IPS-18c (cell line): Measurements from ENCODE around the gene SLC22A14.
"Not testable (repeated sequence)": the region's sequence is repeated elsewhere in the genome, so short reads cannot be mapped to it uniquely, and the experiment has no call there.

Source experiments
- H3K4me3 ChIP-seq: 2 replicates; pipeline ENCODE4 v1.7.0; 2013; ENCODE audit warnings: low read depth, mild to moderate bottlenecking, low read length, moderate library complexity; ENCODE audit not compliant: insufficient read depth
- H3K9me3 ChIP-seq: one replicate; pipeline ENCODE4 v1.6.1; 2013; ENCODE audit warnings: mild to moderate bottlenecking, low read length, moderate library complexity; ENCODE audit not compliant: control insufficient read depth, insufficient read depth

The SLC22A14 gene

GRCh38 chr3:38281895-38282686 is at the start of gene SLC22A14:
Gene SLC22A14, plus strand, starts transcription at chr3:38282294. Its CDS starts 23,733 bp downstream, at chr3:38306027.
- H3K4me3 ChIP-seq: no peak within 1 kb of the TSS
- H3K9me3 ChIP-seq: no peaks in the 10 kb centered on the region

- H3K4me3 ChIP-seq: no peak overlapping the region
- no peaks in the 10 kb centered on the region for H3K9me3 ChIP-seq
Measured at GRCh38 chr3:38232701-38233100, 49.4 kb upstream of the SLC22A14 start.

- no peaks in the 10 kb centered on the region for H3K9me3 ChIP-seq
- no peak overlapping the region for H3K4me3 ChIP-seq
Measured at GRCh38 chr3:38235466-38235865, 46.6 kb upstream of the SLC22A14 start.

GRCh38 chr3:38238416-38239008 is 43.6 kb upstream of the SLC22A14 start:
- no peaks in the 10 kb centered on the region for H3K9me3 ChIP-seq
- no peak overlapping the region for H3K4me3 ChIP-seq

GRCh38 chr3:38242812-38243211 is 39.3 kb upstream of the SLC22A14 start:
- not testable (repeated sequence) for H3K4me3 ChIP-seq, H3K9me3 ChIP-seq

- no peaks in the 10 kb centered on the region for H3K9me3 ChIP-seq
- no peak overlapping the region for H3K4me3 ChIP-seq
Measured at GRCh38 chr3:38245930-38246329, 36.2 kb upstream of the SLC22A14 start.

GRCh38 chr3:38247366-38248035 is 34.6 kb upstream of the SLC22A14 start:
- no peaks in the 10 kb centered on the region for H3K9me3 ChIP-seq
- H3K4me3 ChIP-seq: no peak overlapping the region

GRCh38 chr3:38250198-38250597 is 31.9 kb upstream of the SLC22A14 start:
- no peaks in the 10 kb centered on the region for H3K9me3 ChIP-seq
- no peak overlapping the region for H3K4me3 ChIP-seq

GRCh38 chr3:38251197-38251596 is 30.9 kb upstream of the SLC22A14 start:
- no peaks in the 10 kb centered on the region for H3K9me3 ChIP-seq
- no peak overlapping the region for H3K4me3 ChIP-seq

GRCh38 chr3:38253704-38254103 is 28.4 kb upstream of the SLC22A14 start:
- H3K9me3 ChIP-seq: no peaks in the 10 kb centered on the region
- no peak overlapping the region for H3K4me3 ChIP-seq

- Histone ChIP-seq H3K9me3 (no peaks in the 10 kb centered on the region), H3K4me3 (no peak overlapping the region)
Measured at GRCh38 chr3:38254872-38255271, 27.2 kb upstream of the SLC22A14 start.

- no peak overlapping the region for H3K4me3 ChIP-seq
- H3K9me3 ChIP-seq: no peaks in the 10 kb centered on the region
Measured at GRCh38 chr3:38255627-38256026, 26.5 kb upstream of the SLC22A14 start.

GRCh38 chr3:38257583-38257982 is 24.5 kb upstream of the SLC22A14 start:
- no peak overlapping the region for H3K4me3 ChIP-seq
- H3K9me3 ChIP-seq: no peaks in the 10 kb centered on the region

- Histone ChIP-seq H3K4me3 (no peak overlapping the region), H3K9me3 (no peaks in the 10 kb centered on the region)
Measured at GRCh38 chr3:38260474-38260873, 21.6 kb upstream of the SLC22A14 start.

GRCh38 chr3:38264353-38264771 is 17.7 kb upstream of the SLC22A14 start:
- Histone ChIP-seq H3K9me3 (peaks cover 3% of the 10 kb centered on the region), H3K4me3 (no peak overlapping the region)

GRCh38 chr3:38264779-38265178 is 17.3 kb upstream of the SLC22A14 start:
- peaks cover 3% of the 10 kb centered on the region for H3K9me3 ChIP-seq
- H3K4me3 ChIP-seq: no peak overlapping the region; the same call in 1 of the 2 replicates

- H3K4me3 ChIP-seq: no peak within 1 kb of the TSS; the same call in 1 of the 2 replicates
- H3K9me3 ChIP-seq: peaks cover 3% of the 10 kb centered on the region
Measured at GRCh38 chr3:38265604-38266307, 16.3 kb upstream of the SLC22A14 start, which contains the start of gene SLC22A13. Gene SLC22A13, plus strand, starts transcription at chr3:38265812. Its CDS starts 49 bp downstream, at chr3:38265861.
